Muscle of leg (tissue), 16 donors: Measurements from ENCODE around the gene EXD2. TPM values are rescaled to one million over a fixed set of nuclear protein-coding genes. Genes with fewer than 3 reads are reported as not detected.

Source experiments
- DNase-seq: peaks from one replicate; pipeline ENCODE4 v3.0.0; 2013
- H3K27ac ChIP-seq: one replicate; pipeline ENCODE4 v1.5.1; 2013; ENCODE audit warnings: mild to moderate bottlenecking, low read length, control low read depth
- H3K27me3 ChIP-seq: one replicate; pipeline ENCODE4 v1.6.1; 2013; ENCODE audit warnings: low read length; ENCODE audit not compliant: control insufficient read depth, insufficient read depth
- H3K36me3 ChIP-seq: one replicate; pipeline ENCODE4 v1.6.1; 2013; ENCODE audit warnings: low read length; ENCODE audit not compliant: control insufficient read depth, insufficient read depth
- H3K4me1 ChIP-seq: one replicate; pipeline ENCODE4 v1.6.1; 2013; ENCODE audit warnings: low read length; ENCODE audit not compliant: control insufficient read depth, insufficient read depth
- H3K4me3 ChIP-seq: one replicate; pipeline ENCODE4 v1.5.1; 2013; ENCODE audit warnings: low read length, control low read depth
- H3K9me3 ChIP-seq: replicated peaks from 2 replicates; pipeline ENCODE4 v1.6.1; 2013; ENCODE audit warnings: low read depth, low read length; ENCODE audit not compliant: control insufficient read depth
- WGBS: methylation state at CpG from one replicate; pipeline ENCODE4 v1.1.5; 2013; ENCODE audit warnings: missing lambda C conversion rate; ENCODE audit not compliant: insufficient coverage; 5-methylcytosine and 5-hydroxymethylcytosine counted together
- long read RNA-seq, 11 donors: transcript quantifications; one replicate each; lab custom pipeline, GENCODE V29; 2026
- polyA plus RNA-seq, 8 donors: library from polyadenylated mRNA; unstranded; fragments of 120-200 nt; gene quantifications; one replicate each; pipeline versions ENCODE4 v1.2.1 to v1.2.3, GENCODE V29; 2013; ENCODE audit warnings: inconsistent platforms in 1 of 8, low replicate concordance in 1 of 8; ENCODE audit not compliant: insufficient read length in 8 of 8, insufficient read depth in 1 of 8
- total RNA-seq: library from RNA; stranded (reverse); fragments of 120-200 nt; gene quantifications from one replicate; pipeline ENCODE4 v1.2.4, GENCODE V29; 2013

Gene EXD2, protein sequence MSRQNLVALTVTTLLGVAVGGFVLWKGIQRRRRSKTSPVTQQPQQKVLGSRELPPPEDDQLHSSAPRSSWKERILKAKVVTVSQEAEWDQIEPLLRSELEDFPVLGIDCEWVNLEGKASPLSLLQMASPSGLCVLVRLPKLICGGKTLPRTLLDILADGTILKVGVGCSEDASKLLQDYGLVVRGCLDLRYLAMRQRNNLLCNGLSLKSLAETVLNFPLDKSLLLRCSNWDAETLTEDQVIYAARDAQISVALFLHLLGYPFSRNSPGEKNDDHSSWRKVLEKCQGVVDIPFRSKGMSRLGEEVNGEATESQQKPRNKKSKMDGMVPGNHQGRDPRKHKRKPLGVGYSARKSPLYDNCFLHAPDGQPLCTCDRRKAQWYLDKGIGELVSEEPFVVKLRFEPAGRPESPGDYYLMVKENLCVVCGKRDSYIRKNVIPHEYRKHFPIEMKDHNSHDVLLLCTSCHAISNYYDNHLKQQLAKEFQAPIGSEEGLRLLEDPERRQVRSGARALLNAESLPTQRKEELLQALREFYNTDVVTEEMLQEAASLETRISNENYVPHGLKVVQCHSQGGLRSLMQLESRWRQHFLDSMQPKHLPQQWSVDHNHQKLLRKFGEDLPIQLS
- total RNA-seq = 13.1 TPM
- 10 to 100 TPM; 14.3 to 17.2 (median 15.3) TPM for polyA plus RNA-seq
- long read RNA-seq, donor 1, partial matches to known transcripts = 0 of 1 reads
- long read RNA-seq, donor 1, other reads (novel, unspliced or antisense) = 0 of 1 reads
- long read RNA-seq, donor 2, partial matches to known transcripts = 0 of 1 reads
- long read RNA-seq, donor 2, other reads (novel, unspliced or antisense) = 0 of 1 reads
- long read RNA-seq, donor 3, full-length matches to known transcripts = 4 of 9 reads
- long read RNA-seq, donor 3, partial matches to known transcripts = 5 of 9 reads
- long read RNA-seq, donor 3, other reads (novel, unspliced or antisense) = 0 of 9 reads
- long read RNA-seq, donor 4 = 0 reads
- long read RNA-seq, donor 5, partial matches to known transcripts = 7 of 11 reads
- long read RNA-seq, donor 5, other reads (novel, unspliced or antisense) = 0 of 11 reads
- long read RNA-seq, donor 6, partial matches to known transcripts = 0 of 2 reads
- long read RNA-seq, donor 6, other reads (novel, unspliced or antisense) = 0 of 2 reads
- long read RNA-seq, donor 7 = 0 reads
- long read RNA-seq, donor 8 = 0 reads
- long read RNA-seq, donor 9 = 0 reads
- long read RNA-seq, donor 10 = 0 reads
- long read RNA-seq, donor 11 = 0 reads

DNA sequence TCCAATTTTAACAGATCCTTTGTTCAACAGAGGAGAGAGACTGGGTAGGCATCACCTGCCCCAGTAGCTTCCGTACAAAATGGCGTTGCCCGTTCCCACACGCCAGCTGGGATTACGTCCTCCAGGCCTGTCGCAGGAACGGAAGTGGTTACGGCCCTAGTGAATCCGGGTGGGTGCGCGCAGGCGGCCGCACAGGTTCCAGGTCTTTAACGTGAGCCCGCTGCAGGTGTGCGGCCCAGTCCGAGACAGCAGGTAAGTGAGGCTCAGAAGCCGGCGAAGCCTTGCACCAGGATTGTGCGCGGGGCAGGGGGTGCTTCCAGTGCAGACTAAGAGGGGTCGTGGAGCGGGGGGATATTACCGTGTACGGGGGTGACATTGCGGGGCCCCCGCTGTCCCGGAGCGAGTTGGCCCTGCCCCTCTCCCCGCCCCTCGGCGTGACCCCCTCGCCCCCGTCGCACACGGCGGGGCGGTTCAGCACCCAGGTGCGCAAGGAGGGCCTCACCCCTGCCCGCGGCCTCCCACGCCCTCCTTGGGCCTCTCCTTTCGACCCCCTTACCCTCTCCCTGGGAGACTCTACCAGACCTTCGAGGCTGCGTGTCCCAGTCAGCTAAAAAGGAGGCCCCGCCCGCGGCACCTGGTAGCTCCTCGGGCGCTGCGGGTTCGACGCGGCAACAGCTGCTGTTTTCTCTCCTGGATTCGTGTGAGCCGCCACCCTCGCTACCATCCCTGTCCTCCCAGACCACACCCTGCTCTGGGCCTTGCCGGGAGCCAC, at the start of gene EXD2:
Gene EXD2, plus strand, starts transcription at position 159 of the 772 bp plus-strand sequence. CDS start 17,973 bp downstream, outside the sequence.
- WGBS = under 1% methylated on average over 58 of the region's 58 CpGs
- no peaks in the 10 kb centered on the region for H3K36me3 ChIP-seq
- peak within 1 kb of the TSS; percentile 94 for H3K4me3 ChIP-seq
- no peaks in the 10 kb centered on the region for H3K27me3 ChIP-seq
- no peaks in the 10 kb centered on the region for H3K4me1 ChIP-seq
- peak within 1 kb of the TSS; percentile 71 for H3K27ac ChIP-seq
- H3K9me3 ChIP-seq = no peaks in the 10 kb centered on the region
- peak; percentile 94 for DNase-seq

DNA sequence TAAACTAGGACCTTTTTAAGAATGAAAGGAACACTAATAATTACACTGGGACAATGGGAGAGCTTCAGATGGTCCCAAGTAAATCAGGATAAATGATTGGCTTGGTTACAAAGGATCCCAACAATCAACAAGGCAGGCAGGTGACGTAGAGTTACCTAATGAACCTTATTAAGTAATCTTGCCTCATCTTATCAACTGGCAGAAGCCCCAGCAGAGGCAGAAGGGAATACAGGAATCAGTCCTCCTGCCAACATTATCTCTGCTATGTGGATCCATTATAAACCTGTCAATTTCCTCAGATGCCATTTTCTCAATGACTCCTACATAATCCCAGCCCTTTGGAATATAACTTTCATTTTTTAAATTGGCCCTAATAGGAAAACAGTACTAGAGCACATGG, 49.7 kb upstream of the EXD2 start:
- Histone ChIP-seq H3K9me3 (no peaks in the 10 kb centered on the region), H3K4me3 (no peak overlapping the region), H3K27me3 (no peaks in the 10 kb centered on the region), H3K27ac (no peak overlapping the region), H3K36me3 (peaks cover 14% of the 10 kb centered on the region), H3K4me1 (no peaks in the 10 kb centered on the region)
- DNase-seq = no peak
- no CpG with 5 or more reads among the region's 1 CpG for WGBS

- H3K36me3 ChIP-seq = peaks cover 14% of the 10 kb centered on the region
- no peak overlapping the region for H3K27ac ChIP-seq
- H3K4me3 ChIP-seq = no peak overlapping the region
- 78% methylated on average over 4 of the region's 5 CpGs for WGBS
- no peaks in the 10 kb centered on the region for H3K27me3 ChIP-seq
- H3K4me1 ChIP-seq = no peaks in the 10 kb centered on the region
- H3K9me3 ChIP-seq = no peaks in the 10 kb centered on the region
- no peak for DNase-seq
Measured at GRCh38 chr14:69142101-69142500, 49.2 kb upstream of the EXD2 start.

DNA sequence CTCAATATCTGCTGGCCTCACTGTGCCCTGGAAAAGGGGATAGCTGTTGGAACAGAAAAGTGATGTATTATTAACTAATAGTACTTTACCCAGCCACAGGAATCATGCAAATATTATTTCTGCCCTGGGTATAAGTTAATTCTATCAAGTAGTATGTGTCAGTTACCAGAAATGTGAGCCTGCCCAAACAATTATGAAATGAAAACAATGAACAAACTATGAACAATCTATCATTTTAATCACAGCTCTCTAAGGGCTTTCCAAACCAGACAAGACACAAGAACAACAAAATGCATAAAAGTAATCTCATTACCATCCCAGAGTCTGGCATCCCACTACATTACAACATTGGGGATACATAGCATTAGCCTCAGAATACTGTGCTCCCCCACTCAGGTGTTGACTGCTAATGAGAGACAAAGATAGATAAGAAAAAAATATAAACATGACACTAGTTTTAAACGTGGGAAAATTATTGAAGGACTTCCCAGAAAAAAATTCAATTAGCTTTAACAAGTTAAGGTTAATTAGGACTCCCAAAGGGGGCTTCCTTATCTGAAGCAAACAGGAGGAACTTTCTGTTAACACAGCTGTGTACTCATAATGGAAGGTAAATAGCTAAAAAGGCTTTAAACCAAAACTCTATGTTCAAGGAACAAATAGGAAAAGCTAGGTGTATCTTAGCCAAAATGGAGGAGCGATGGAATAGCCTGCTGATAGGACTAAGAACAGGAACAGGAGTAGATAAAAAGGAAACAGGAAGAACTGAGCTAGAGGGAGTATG, 41.6 kb upstream of the EXD2 start:
- Histone ChIP-seq H3K4me1 (peaks cover 10% of the 10 kb centered on the region), H3K27ac (no peak overlapping the region)

DNA sequence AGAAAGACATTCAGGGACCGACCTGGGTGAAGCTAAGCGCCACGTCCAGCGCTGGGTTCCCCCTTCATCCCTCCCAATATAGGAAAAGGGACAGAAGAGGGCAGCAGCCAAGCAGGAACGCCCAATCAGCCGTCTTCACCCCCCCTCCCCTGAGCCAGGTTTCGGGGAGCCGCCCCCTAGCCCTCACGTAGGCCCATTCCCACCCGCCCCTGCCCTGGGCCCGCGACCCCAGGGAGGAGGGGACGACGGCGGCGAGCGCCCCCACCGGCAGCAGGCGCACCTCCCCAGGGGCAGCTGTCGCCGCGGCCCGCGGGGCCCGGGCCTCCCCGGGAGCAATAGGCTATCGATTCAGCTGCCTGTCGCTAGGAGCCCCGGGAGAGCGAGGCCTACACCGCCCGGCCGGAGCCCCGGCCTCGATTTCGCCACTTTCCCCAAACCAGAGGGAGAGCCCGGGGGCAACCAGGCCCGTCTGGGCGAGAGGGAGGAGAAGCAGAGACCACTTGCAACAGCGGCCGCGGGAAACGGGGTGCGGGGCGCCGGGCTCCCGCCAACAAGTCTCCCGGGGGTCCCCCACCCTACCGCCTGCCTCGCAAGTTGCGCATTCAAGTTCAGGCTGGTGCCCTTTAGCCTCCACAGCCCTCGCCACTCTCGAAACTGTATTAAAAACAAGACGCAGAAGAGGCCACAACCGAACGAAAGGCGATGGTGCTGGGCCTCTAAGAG, 39.7 kb upstream of the EXD2 start:
- 0% methylated on average over 42 of the region's 57 CpGs for WGBS
- H3K9me3 ChIP-seq = no peaks in the 10 kb centered on the region
- peaks cover 10% of the 10 kb centered on the region for H3K4me1 ChIP-seq
- H3K27me3 ChIP-seq = no peaks in the 10 kb centered on the region
- peak; percentile 86 for DNase-seq
- H3K27ac ChIP-seq = peak overlapping the region; percentile 97
- H3K36me3 ChIP-seq = peaks cover 7% of the 10 kb centered on the region
- peak overlapping the region; percentile 98 for H3K4me3 ChIP-seq

More for the DNA sequence above, 41.6 kb upstream of the EXD2 start:
- WGBS = no CpG with 5 or more reads among the region's 2 CpGs
- DNase-seq = no peak
- Histone ChIP-seq H3K36me3 (peaks cover 8% of the 10 kb centered on the region), H3K27me3 (no peaks in the 10 kb centered on the region), H3K9me3 (no peaks in the 10 kb centered on the region), H3K4me3 (no peak overlapping the region)

DNA sequence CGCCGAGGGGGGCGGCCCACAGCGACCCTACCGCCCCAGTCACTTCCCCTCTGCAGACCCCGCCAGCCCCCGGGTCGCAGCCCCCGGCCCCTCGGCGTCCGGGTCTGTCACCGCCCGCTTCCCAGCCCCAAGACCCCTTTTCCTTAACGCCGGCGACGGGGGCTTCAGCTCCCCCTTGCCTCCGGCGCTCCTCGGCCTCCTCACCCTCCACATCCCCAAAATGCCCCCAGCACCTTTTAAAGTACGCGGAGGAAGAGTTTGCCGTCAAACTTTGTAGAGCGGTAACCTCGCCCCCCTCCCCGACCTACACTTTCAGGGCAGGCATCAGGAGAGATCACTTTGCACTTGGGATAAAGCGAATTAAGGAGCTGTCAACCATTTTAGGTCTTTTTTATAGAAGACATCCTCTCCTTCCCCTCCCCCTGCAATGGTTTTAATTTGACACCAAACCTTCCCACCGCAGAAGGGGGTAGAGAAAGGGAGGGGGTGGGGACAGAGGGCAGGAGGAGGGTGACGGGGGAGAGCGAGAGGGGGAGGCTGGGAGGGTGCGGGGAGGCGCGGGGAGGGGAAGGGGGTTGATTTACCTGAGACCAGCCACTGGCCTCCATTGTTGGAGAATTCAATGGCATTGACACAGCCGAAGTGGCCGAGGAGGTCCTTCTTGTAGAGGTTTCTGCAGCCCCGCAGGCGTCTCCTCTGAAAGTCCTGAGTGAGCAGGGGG, 39.0 kb upstream of the EXD2 start:
- DNase-seq = peak; percentile 71
- 0% methylated on average over 32 of the region's 38 CpGs for WGBS
- Histone ChIP-seq H3K4me3 (peak overlapping the region; percentile 98), H3K27me3 (no peaks in the 10 kb centered on the region), H3K36me3 (peaks cover 5% of the 10 kb centered on the region), H3K4me1 (peaks cover 10% of the 10 kb centered on the region), H3K9me3 (no peaks in the 10 kb centered on the region), H3K27ac (peak overlapping the region; percentile 97)

GRCh38 chr14:69152902-69153151, 38.5 kb upstream of the EXD2 start, which contains the start of gene DCAF5:
DCAF5 (minus strand) TSS chr14:69153119; CDS start chr14:69152978, 141 bp downstream.
- Histone ChIP-seq H3K36me3 (peaks cover 4% of the 10 kb centered on the region), H3K9me3 (no peaks in the 10 kb centered on the region), H3K27ac (peak within 1 kb of the TSS; percentile 97), H3K27me3 (no peaks in the 10 kb centered on the region), H3K4me1 (peaks cover 10% of the 10 kb centered on the region), H3K4me3 (peak within 1 kb of the TSS; percentile 98)
- no peak for DNase-seq
- 0% methylated on average over 18 of the region's 26 CpGs for WGBS

GRCh38 chr14:69153152-69153872, 38.0 kb upstream of the EXD2 start:
- Histone ChIP-seq H3K27me3 (no peaks in the 10 kb centered on the region), H3K4me3 (peak overlapping the region; percentile 98), H3K27ac (peak overlapping the region; percentile 97), H3K9me3 (no peaks in the 10 kb centered on the region), H3K36me3 (peaks cover 4% of the 10 kb centered on the region), H3K4me1 (peaks cover 10% of the 10 kb centered on the region)
- 0% methylated on average over 59 of the region's 72 CpGs for WGBS
- DNase-seq = peak; percentile 97
